Activated T-helper 17 cell treated with anti-CD3 and anti-CD28 coated beads, Interleukin-2, amount 50 U/mL, for 72 hours (primary cell): ENCODE measurements around the gene ZNF784. TPM values are rescaled to one million over a fixed set of nuclear protein-coding genes. Genes with fewer than 3 reads are reported as not detected.
"Not testable (repeated sequence)": the region's sequence is repeated elsewhere in the genome, so short reads cannot be mapped to it uniquely, and the experiment has no call there.

Source experiments
- ATAC-seq: fragments of 150-1000 bp; cut with Tn5 transposase; replicated peaks from 2 replicates; pipeline ENCODE4 v1.10.0; 2021; ENCODE audit warnings: mild to moderate bottlenecking, moderate library complexity
- H3K27ac Mint-ChIP-seq: one replicate; pipeline ENCODE4 v1.8.0; 2022; ENCODE audit warnings: mixed read lengths
- H3K27me3 Mint-ChIP-seq: one replicate; pipeline ENCODE4 v1.8.0; 2022; ENCODE audit warnings: mixed read lengths
- H3K36me3 Mint-ChIP-seq: one replicate; pipeline ENCODE4 v1.8.0; 2022; ENCODE audit warnings: low read depth, mild to moderate bottlenecking, mixed read lengths
- H3K4me1 Mint-ChIP-seq: one replicate; pipeline ENCODE4 v1.8.0; 2022; ENCODE audit warnings: mixed read lengths
- H3K4me3 Mint-ChIP-seq: one replicate; pipeline ENCODE4 v1.8.0; 2022; ENCODE audit warnings: mild to moderate bottlenecking, mixed read lengths
- H3K9me3 Mint-ChIP-seq: one replicate; pipeline ENCODE4 v1.8.0; 2022; ENCODE audit warnings: mixed read lengths
- total RNA-seq, 2 donors: library from RNA; stranded (reverse); gene quantifications; one replicate each; pipeline ENCODE4 v1.2.3, GENCODE V29; 2022

The ZNF784 gene
- total RNA-seq, 2 donors from 2014 or later = 4.6 to 5.3 TPM

GRCh38 chr19:55573929-55574328, 50.4 kb downstream of the ZNF784 start:
- not testable (repeated sequence) for H3K4me3 Mint-ChIP-seq, H3K9me3 Mint-ChIP-seq, H3K36me3 Mint-ChIP-seq

More at GRCh38 chr19:55573929-55574328, 50.4 kb downstream of the ZNF784 start:
- not testable (repeated sequence) for H3K27ac Mint-ChIP-seq, H3K27me3 Mint-ChIP-seq, H3K4me1 Mint-ChIP-seq, ATAC-seq

Other genes with a start within 250 kb of the ZNF784 start
- not detected for gene TMEM190, start 247.7 kb downstream of the ZNF784 start, total RNA-seq
- 10 to 100 TPM in 1 of 2 donors, 1 to 10 TPM in 1; 7.2 to 11.5 TPM for gene TMEM238, start 240.3 kb downstream of the ZNF784 start, total RNA-seq
- 1,000 to 10,000 TPM; 2,155 to 2,438 TPM for gene RPL28, start 238.6 kb downstream of the ZNF784 start, total RNA-seq
- 100 to 1,000 TPM; 183 to 343 TPM for gene UBE2S, start 216.8 kb downstream of the ZNF784 start, total RNA-seq
- gene SHISA7, start 181.3 kb downstream of the ZNF784 start, total RNA-seq = under 1 TPM in 1 of 2 donors, not detected in 1; 0.11 TPM
- 10 to 100 TPM; 21.2 to 39.5 TPM for gene ISOC2, start 162.9 kb downstream of the ZNF784 start, total RNA-seq
- gene C19orf85, start 159.8 kb downstream of the ZNF784 start, total RNA-seq = not detected
- 10 to 100 TPM; 11.1 to 11.3 TPM for gene ZNF628, start 147.9 kb downstream of the ZNF784 start, total RNA-seq
- gene NAT14, start 139.4 kb downstream of the ZNF784 start, total RNA-seq = 10 to 100 TPM in 1 of 2 donors, 1 to 10 TPM in 1; 7.1 to 12.3 TPM
- gene SSC5D, start 136.1 kb downstream of the ZNF784 start, total RNA-seq = under 1 TPM; 0.41 to 0.69 TPM
- gene SBK2, start 87.4 kb downstream of the ZNF784 start, total RNA-seq = not detected
- not detected for gene SBK3, start 79.0 kb downstream of the ZNF784 start, total RNA-seq
- 1 to 10 TPM; 4.7 to 6.5 TPM for gene ZNF579, start 43.7 kb downstream of the ZNF784 start, total RNA-seq
- 10 to 100 TPM in 1 of 2 donors, 1 to 10 TPM in 1; 8.7 to 12.9 TPM for gene FIZ1, start 25.0 kb downstream of the ZNF784 start, total RNA-seq
- 10 to 100 TPM; 20.1 to 25.3 TPM for gene ZNF524, start 24.3 kb downstream of the ZNF784 start, total RNA-seq
- gene ZNF865, start 18.9 kb downstream of the ZNF784 start, total RNA-seq = 10 to 100 TPM; 11.9 to 13.2 TPM
- 10 to 100 TPM; 21.9 to 22.2 TPM for gene ZNF580, start 16.4 kb upstream of the ZNF784 start, total RNA-seq
- 10 to 100 TPM; 26.4 to 35.6 TPM for gene ZNF581, start 19.1 kb upstream of the ZNF784 start, total RNA-seq
- 1 to 10 TPM; 2.4 to 2.6 TPM for gene CCDC106, start 23.6 kb upstream of the ZNF784 start, total RNA-seq
- 100 to 1,000 TPM; 254 to 333 TPM for gene U2AF2, start 30.5 kb upstream of the ZNF784 start, total RNA-seq
- 10 to 100 TPM; 29.2 to 45.1 TPM for gene EPN1, start 50.7 kb upstream of the ZNF784 start, total RNA-seq
- not detected for gene NLRP9, start 113.8 kb upstream of the ZNF784 start, total RNA-seq
- gene RFPL4A, start 134.5 kb upstream of the ZNF784 start, total RNA-seq = not detected
- gene RFPL4AL1, start 144.6 kb upstream of the ZNF784 start, total RNA-seq = not detected
- gene NLRP11, start 207.4 kb upstream of the ZNF784 start, total RNA-seq = under 1 TPM in 1 of 2 donors, not detected in 1; 0.11 TPM
- gene NLRP4, start 212.0 kb upstream of the ZNF784 start, total RNA-seq = not detected